ENCODE measurements around the gene SCARB1.

SCARB1 gene

DNA sequence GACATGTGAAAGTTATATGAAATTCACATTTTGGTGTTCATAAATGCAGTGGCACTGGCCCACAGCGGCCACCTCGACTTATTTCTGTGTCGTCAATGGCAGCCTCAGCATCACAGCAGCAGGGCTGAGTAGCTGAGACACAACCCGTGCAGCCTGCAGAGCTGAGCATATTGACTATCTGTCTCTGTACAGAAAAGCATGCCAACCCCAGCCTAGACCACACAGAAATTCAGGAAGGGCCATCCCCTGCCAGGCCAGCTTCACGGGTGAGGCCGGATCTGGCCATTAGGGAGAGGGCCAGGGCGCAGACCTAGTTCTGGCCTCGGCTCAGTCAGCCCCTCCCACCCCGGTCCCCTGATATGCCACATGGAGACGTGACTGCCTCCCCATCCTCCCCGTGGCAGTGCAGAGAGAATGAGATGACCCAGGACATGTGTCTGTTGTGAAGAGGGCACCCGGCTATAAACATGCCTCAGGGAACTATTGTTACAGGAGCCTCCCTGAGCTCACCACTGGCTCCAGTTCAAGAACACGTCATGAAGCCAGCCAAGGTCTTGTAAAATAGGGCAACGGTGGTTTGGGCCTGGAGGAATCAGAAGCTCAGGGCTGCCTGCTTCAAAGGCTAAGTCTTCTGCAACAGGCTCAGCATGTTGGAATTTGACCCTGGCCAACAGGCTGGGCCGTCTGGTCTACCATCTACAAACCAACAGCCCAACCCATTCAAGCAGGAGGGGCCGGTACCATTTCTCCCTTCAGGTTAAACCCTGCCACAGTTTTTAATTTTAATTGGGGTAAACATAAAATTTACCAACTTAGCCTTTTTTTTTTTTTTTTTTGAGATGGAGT lies 25.5 kb downstream of the SCARB1 start:
- no peak for DNase-seq

- no peak for DNase-seq
These were observed 26.3 kb downstream of the SCARB1 start for GRCh38 chr12:124837249-124837897.

DNA sequence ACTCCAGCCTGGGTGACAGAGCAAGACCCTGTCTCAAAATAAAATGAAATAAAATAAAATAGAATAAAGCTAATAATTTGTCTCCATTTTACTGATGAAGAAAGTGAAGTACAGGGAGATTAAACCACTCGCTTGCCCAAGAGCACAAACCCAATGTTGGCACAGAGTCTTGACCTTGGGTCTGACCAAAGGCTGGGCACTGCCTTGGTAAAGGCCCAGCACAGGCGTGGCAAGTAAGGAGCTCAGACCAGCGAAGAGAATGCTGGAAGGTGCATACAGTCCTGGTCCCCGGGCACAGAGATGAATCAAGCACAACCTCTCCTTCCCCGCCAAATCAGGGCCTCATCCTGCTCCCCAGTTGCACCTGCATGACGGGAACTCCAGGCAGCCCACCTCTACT lies 26.9 kb downstream of the SCARB1 start:
- DNase-seq = no peak

DNA sequence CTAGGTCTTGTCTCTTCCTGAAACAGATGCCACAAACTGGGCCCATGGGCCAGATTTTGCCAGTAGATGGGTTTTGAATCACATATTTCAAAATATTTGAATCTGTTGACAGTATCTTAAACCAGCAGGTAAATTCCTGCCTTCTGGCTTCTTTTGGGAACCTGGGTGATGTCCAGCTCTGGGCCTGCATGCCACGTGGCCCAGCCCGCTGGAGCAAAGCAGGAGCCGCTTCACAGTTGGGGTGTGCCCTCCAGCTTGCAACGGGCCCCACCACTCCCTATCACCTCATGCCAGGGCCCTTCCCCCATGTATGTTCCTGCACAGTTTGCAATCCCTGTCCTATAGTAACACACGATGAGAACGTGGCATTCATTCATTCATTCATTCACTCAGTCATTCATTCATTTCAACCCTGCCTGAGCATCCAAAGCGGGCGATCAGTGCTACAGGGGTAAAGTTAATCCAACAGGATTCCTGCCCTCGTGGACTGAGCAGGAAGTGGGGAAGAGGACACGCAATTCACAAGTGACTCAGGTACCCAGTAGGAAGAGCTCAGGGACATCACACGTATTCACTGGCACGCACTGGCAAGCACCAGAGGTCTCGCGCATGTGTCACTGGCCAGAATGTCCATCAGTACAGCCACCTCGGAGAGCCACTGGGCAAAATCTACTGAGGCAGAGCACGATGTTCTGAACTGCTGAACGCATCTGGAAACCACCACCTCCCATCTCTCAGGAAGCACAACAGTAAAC lies 27.8 kb downstream of the SCARB1 start:
- no peak for DNase-seq

DNA sequence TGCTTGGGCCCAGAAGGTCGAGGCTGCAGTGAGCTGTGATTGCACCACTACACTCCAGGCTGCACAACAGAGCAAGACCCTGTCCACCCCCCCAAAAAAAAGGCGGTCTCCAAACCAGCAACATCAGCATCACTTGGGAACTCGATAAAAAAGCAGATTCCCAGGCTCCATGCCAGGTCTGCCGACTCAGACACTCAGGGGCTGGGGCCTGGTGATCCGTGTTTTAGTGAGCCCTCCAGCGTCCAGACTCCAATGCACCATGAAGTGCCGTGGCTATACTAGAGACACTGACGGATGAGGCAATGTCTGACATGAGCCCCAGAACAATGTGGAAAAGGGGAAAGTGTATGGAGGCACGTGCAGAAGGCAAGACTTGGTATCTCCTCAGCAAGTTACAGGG lies 28.8 kb downstream of the SCARB1 start:
- DNase-seq = no peak

DNA sequence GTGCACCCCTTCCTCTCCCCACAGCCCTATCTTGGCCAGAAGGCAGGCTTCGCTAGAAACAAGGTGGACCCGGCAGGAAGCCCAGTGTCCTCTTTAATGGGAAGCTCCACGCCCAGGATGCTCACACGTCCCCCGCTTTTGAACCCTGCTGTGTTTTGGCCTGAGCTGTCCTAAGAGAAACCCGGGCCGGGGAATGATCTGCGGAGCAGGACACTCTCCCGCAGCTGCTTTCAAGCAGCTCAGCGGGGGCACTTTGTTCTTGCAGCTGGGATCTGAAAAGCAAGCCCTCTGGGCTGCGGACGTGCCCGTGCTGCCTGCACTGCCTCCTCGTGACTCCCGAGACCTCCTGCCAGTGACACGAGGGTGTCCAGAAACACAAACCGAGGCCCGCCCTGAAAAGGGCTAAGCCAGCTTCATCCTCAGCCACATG lies 30.0 kb downstream of the SCARB1 start:
- DNase-seq = no peak

DNA sequence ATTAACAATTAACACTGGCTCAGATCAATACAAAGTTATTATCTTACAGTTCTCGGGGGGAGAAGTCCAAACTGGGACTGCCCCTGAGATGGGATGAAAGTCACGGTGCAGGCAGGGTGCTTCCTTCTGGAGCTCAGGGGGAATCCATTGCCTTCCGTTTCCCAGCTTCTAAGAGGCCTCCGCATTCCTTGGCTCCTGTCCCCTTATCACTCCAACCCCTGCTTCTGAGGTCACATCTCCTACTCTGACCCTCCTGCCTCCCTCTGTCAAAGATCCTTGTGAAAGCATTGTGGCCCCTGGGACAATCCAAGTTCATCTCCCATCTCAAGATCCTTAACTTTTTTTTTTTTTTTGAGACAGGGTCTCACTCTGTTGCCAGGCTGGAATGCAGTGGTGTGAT lies 30.8 kb downstream of the SCARB1 start:
- no peak for DNase-seq

- no peak for DNase-seq
These were observed 32.1 kb downstream of the SCARB1 start for GRCh38 chr12:124831590-124831989.

- DNase-seq = no peak
These were observed 33.4 kb downstream of the SCARB1 start for GRCh38 chr12:124830306-124830705.

DNA sequence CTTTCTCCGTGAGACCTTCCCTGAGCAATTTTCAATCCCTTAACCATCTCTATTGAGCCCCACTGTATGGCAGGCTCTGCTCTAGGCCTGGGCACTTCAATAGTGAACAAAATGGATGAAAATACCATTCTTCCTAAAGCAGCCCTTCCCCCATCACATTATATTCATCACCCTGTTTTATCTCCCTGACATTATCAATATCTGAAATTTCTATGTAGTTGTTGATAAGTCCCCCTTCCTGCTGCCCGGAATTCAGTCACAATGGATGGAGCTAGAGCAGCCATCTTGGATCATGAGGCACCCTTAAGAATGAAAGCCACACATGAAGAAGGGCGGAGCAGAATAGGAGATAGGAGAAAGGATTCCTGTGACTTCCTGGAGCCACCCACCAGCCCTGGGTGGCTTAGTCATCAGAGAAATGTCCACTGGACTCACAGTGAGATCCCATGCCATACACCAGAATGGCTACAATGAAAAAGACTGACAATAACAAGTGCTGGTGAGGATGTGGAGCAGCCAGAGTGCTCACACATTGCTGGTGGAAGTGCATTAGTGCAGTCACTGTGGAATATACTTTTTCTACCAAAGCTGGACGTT lies 33.9 kb downstream of the SCARB1 start:
- DNase-seq = no peak

DNA sequence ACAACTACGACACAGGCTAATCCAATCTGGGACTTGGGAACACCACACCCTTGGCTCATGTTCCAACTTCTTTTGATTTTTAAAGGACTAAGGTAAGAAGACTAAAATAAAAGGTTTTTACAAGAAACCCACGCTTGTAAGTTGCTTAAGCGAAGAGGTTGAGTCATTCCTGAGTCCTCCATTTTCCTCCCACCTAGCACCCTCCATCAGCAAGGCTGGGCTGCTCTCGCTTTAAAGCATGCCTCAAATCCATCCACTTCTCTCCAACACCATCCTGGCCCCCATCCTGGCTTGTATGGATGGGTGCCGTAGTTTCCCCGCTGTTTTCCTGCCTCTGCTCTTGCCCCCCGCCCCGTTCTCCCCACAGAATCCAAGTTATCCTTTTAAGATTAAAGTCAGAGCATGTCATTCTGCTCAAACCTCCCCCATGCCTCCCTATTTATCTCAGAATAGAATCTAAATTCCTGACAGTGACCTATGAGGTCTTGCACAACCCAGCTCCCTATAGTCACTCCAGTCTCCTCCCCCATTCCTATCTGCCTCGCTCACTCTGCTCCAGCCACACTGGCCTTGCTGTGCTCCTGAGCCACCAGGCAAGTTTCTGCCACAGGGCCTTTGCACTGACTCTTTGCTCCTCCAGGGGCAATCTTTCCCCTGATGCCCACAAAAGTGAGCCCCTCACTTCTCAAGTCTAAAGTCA lies 34.5 kb downstream of the SCARB1 start:
- no peak for DNase-seq

DNA sequence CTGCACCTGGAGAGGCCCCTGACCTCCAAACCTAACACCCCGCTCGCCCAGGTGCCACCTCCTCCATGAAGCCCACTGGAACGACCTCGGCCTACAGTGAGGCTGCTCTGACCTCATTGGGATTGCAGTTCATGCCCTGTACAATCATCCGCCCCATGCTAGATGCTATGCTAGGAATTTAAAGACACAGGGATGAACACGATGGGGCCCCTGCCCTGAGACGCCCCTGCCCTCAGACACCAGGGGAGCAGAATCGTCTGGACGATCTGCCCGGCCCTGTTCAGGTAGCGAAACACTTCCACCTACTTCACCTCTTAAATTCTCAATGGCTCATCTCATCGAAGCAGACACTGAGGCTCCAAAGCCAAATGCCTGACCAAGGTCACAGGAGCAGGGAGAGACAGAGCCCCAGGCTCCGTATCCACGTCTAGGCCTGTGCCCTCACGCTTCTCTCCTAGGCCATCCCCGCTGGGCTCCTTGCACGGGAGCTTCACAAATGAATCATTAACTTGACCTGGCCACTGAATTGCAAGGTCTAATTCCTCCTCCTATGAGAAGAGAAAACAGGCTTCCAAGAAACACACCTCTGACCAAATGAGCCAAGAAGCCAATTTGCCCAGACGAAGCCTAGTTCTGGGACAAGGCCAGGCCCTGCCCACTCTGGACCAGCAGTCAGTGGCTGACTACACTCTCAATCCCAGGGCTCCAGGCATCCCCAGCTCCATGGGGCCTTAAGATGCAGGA lies 35.2 kb downstream of the SCARB1 start:
- no peak for DNase-seq

DNA sequence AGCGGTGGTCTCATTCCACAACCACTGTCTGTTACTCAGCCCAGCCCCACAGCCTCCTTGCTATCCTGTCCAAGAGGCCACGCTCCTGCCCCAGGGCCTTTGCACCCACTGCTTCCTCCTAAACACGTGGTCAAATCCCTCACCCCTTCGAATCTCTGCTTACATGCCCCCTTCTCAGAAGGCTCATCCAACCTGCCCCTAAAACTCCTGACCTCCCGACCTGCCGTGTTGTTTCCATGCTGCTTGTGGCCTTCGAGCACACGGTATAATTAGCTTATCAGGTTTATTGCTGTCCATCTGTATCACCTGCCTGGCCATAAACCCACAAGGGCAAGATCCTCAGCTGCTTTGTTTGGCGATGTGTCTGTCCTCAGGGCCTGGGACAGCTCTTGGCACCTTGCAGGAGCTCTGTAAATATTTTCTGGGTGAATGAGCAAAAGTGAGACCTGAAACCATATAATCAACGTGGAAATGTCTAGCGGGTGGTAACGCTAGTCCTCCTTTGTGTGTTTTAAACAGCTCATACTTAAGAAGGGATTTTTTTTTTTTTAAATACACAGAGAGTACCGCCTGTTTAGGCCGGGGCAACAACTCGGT lies 36.0 kb downstream of the SCARB1 start:
- no peak for DNase-seq

GRCh38 chr12:124824195-124824594 lies 39.5 kb downstream of the SCARB1 start:
- DNase-seq = no peak

DNA sequence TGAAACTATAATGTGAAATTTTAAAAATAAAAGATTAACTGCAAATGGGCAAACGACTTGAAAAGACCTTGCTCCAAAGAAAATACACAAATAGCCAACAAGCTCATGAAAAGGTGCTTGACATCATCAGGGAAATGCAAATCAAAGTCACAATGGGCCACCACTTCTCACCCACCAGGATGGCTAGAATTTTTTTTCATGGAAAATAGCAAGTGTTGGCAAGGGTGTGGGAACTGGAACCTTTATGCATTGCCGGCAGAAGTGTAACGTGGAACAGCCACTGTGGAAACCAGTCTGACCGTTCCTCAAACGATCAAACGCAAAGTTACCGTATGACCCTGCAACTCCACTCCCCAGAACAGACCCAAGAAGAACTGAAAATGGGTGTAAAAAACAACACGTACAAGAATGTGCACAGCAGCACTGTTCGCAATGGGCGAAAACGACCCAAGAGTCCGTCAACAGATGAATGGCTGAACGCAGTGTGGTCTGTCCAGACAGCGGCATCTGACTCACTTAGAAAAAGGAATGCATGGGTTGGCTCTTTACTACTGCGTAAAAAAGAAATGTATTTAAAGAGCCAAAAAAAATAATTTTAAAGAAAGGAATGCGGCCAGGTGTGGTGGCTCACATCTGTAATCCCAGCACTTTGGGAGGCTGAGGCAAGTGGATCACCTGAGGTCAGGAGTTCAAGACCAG lies 40.2 kb downstream of the SCARB1 start:
- DNase-seq = no peak

DNA sequence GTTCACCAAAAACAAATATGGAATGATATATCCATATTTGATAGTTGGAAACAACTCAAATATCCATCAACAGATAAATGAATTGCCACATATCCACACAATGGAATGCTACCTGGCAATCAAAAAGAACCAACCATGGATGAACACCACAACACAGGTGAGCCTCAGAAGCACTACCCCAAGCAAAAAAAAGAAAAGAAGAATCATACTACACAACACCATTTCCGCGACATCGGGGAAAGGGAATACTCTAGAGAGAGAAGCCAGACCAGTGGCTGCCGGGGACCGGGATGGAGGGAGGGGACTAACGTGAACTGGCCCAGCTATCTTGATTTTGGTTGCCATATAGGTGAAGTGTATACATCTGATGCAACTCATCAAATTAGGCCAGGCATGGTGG lies 41.4 kb downstream of the SCARB1 start:
- no peak for DNase-seq

DNA sequence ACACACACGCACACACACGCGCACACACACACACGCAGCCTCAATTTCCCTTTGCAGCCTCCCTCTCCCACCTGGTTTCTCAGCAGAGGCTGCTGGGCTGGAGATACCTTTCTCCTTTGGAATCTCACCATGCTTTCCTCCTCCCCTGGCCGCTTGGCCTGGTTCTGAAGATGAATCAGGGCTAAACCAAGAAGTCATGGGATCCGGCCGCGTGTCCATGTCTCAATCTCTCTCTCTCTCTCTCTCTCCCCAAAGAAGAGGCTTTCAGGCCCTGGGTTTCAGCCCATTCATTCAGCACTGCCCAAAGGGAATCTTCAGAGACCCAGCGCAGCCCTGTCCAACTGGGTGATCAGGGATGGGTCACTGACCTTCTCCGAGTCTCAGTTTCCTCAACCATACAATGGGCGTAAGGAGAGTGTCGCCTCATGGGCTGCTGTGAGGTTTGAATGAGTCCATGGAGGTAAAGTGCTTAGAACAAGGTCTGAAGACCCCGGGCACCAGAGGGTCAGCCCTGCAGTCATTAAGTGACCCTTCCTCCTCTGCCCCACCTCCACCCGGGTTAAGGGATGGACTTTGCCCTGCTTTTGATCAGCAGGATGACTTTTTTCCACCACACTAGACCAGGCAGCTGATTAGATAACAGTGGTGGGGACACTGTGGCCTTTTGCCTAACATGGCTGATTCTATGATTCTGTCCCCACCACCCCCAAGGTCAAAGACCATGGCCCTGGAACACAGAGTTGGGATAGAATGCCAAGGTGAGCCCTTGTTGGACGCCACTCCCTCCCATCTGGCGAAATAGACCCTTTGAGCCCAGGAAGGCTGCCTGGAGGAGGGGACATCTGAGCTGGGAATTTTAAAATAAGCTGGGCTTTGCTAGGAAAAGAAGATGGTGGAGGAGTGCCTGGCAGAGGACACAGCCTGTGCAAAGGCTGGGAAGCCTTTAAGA lies 42.1 kb downstream of the SCARB1 start:
- DNase-seq = no peak

- no peak for DNase-seq
These were observed 43.5 kb downstream of the SCARB1 start for GRCh38 chr12:124820199-124820598.

- no peak for DNase-seq
These were observed 44.1 kb downstream of the SCARB1 start for GRCh38 chr12:124819525-124819924.

DNA sequence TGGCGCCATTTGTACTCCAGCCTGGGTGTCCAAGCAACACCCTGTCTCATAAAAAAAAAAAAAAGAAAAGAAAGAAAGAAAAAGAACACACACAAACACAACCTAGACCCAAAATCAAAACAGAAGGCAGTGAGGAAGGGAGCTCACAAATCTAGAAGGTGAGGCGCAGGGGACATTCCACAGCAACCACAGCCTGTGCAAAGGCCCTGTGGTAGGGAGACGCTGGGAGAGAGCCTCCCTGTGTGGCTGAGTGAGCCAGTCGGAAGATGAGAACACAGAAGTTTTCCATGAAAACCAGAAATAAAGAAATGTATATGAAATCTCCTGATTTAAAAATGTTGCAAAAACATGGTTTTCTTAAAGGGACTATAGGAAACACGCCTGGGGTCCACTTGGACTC lies 44.6 kb downstream of the SCARB1 start:
- DNase-seq = no peak

Data from CD4-positive, alpha-beta T cell treated with Interleukin-17A for 4 hours (primary cell).